Activated CD4-positive, alpha-beta T cell treated with anti-CD3 and anti-CD28 coated beads, Interleukin-2, amount 10 ng/mL, durations not matched to agents 24 days and 14 days (primary cell): Measurements from ENCODE around the gene ACSM6. TPM values are rescaled to one million over a fixed set of nuclear protein-coding genes. Genes with fewer than 3 reads are reported as not detected.

Experiments used
- DNase-seq: peaks from one replicate; pipeline ENCODE4 v3.0.0; 2022
- H3K27ac Mint-ChIP-seq: one replicate; pipeline ENCODE4 v1.8.0; 2022; ENCODE audit warnings: mild to moderate bottlenecking, mixed read lengths
- H3K27me3 Mint-ChIP-seq: one replicate; pipeline ENCODE4 v1.8.0; 2022; ENCODE audit warnings: mixed read lengths
- H3K36me3 Mint-ChIP-seq: one replicate; pipeline ENCODE4 v1.8.0; 2022; ENCODE audit warnings: low read depth, mild to moderate bottlenecking, mixed read lengths
- H3K4me1 Mint-ChIP-seq: one replicate; pipeline ENCODE4 v1.8.0; 2021; ENCODE audit warnings: mixed read lengths
- H3K4me3 Mint-ChIP-seq: one replicate; pipeline ENCODE4 v1.8.0; 2022; ENCODE audit warnings: mild to moderate bottlenecking, moderate library complexity, mixed read lengths
- H3K9me3 Mint-ChIP-seq: one replicate; pipeline ENCODE4 v1.8.0; 2021; ENCODE audit warnings: mixed read lengths
- intact Hi-C: fragments of 100-400 bp; cut with micrococcal nuclease; formaldehyde crosslinking; loops from one replicate; pipeline ENCODE4 v1.15.1; 2023
- total RNA-seq: library from RNA; stranded (reverse); gene quantifications from 2 replicates; pipeline ENCODE4 v1.2.3, GENCODE V29; 2022

The ACSM6 gene
- total RNA-seq, 1 donor from 2014 or later = not detected

GRCh38 chr10:95243318-95243617, 49.2 kb downstream of the ACSM6 start:
- Mint-ChIP-seq H3K27ac (no peak overlapping the region), H3K36me3 (peaks cover 4% of the 10 kb centered on the region), H3K27me3 (no peaks in the 10 kb centered on the region), H3K9me3 (no peaks in the 10 kb centered on the region), H3K4me3 (no peak overlapping the region), H3K4me1 (peaks cover 29% of the 10 kb centered on the region)
- peak; percentile 42 for DNase-seq
- intact Hi-C loops = loop anchor here (1.0 to 5.0 kb wide), 3 partner anchors 36 to 110 kb away; no protein-coding TSS in a partner anchor

- Mint-ChIP-seq H3K4me1 (peaks cover 29% of the 10 kb centered on the region), H3K27me3 (no peaks in the 10 kb centered on the region), H3K36me3 (peaks cover 2% of the 10 kb centered on the region), H3K9me3 (no peaks in the 10 kb centered on the region), H3K27ac (no peak overlapping the region), H3K4me3 (no peak overlapping the region)
- intact Hi-C loops = loop anchor here (2.0 to 5.0 kb wide), 2 partner anchors 37 to 47 kb away; partner anchors contain the start of gene PDLIM1
- peak; percentile 52 for DNase-seq
These were observed 50.1 kb downstream of the ACSM6 start for GRCh38 chr10:95244152-95244551.

- H3K4me3 Mint-ChIP-seq = peak overlapping the region; percentile 13
- no peaks in the 10 kb centered on the region for H3K27me3 Mint-ChIP-seq
- no peaks in the 10 kb centered on the region for H3K36me3 Mint-ChIP-seq
- no peaks in the 10 kb centered on the region for H3K9me3 Mint-ChIP-seq
- peak; percentile 67 for DNase-seq
- H3K27ac Mint-ChIP-seq = peak overlapping the region; percentile 53
- H3K4me1 Mint-ChIP-seq = peaks cover 29% of the 10 kb centered on the region
- intact Hi-C loops = loop anchor here (1.0 to 5.0 kb wide), 5 partner anchors 9 to 613 kb away; partner anchors contain the start of gene PDLIM1
These were observed 51.5 kb downstream of the ACSM6 start for GRCh38 chr10:95245425-95246055.

GRCh38 chr10:95246582-95247051, 52.6 kb downstream of the ACSM6 start:
- Mint-ChIP-seq H3K36me3 (no peaks in the 10 kb centered on the region), H3K4me1 (peaks cover 29% of the 10 kb centered on the region), H3K4me3 (no peak overlapping the region), H3K27me3 (no peaks in the 10 kb centered on the region), H3K27ac (peak overlapping the region; percentile 52), H3K9me3 (no peaks in the 10 kb centered on the region)
- intact Hi-C loops = loop anchor here (1.0 to 5.0 kb wide), 3 partner anchors 61 to 614 kb away; no protein-coding TSS in a partner anchor
- peak; percentile 90 for DNase-seq

- H3K4me3 Mint-ChIP-seq = no peak overlapping the region
- intact Hi-C loops = loop anchor here (5.0 kb wide), 2 partner anchors 60 to 615 kb away; no protein-coding TSS in a partner anchor
- no peaks in the 10 kb centered on the region for H3K9me3 Mint-ChIP-seq
- no peaks in the 10 kb centered on the region for H3K36me3 Mint-ChIP-seq
- DNase-seq = no peak
- no peak overlapping the region for H3K27ac Mint-ChIP-seq
- peaks cover 1% of the 10 kb centered on the region for H3K27me3 Mint-ChIP-seq
- H3K4me1 Mint-ChIP-seq = peaks cover 29% of the 10 kb centered on the region
These were observed 53.3 kb downstream of the ACSM6 start for GRCh38 chr10:95247200-95247880.

- H3K4me3 Mint-ChIP-seq = no peak overlapping the region
- H3K36me3 Mint-ChIP-seq = no peaks in the 10 kb centered on the region
- no peak overlapping the region for H3K27ac Mint-ChIP-seq
- no peaks in the 10 kb centered on the region for H3K9me3 Mint-ChIP-seq
- no peak for DNase-seq
- peaks cover 8% of the 10 kb centered on the region for H3K27me3 Mint-ChIP-seq
- intact Hi-C loops = loop anchor here (5.0 kb wide), 2 partner anchors 59 to 616 kb away; no protein-coding TSS in a partner anchor
- H3K4me1 Mint-ChIP-seq = peaks cover 29% of the 10 kb centered on the region
These were observed 54.0 kb downstream of the ACSM6 start for GRCh38 chr10:95247881-95248583.

GRCh38 chr10:95248989-95249388, 55.0 kb downstream of the ACSM6 start:
- intact Hi-C loops = loop anchor here (5.0 kb wide), 2 partner anchors 58 to 617 kb away; no protein-coding TSS in a partner anchor
- H3K27me3 Mint-ChIP-seq = peaks cover 12% of the 10 kb centered on the region
- H3K4me1 Mint-ChIP-seq = peaks cover 27% of the 10 kb centered on the region
- no peaks in the 10 kb centered on the region for H3K36me3 Mint-ChIP-seq
- no peak for DNase-seq
- H3K4me3 Mint-ChIP-seq = no peak overlapping the region
- H3K27ac Mint-ChIP-seq = no peak overlapping the region
- no peaks in the 10 kb centered on the region for H3K9me3 Mint-ChIP-seq

GRCh38 chr10:95249467-95249866, 55.4 kb downstream of the ACSM6 start:
- Mint-ChIP-seq H3K4me1 (peaks cover 24% of the 10 kb centered on the region), H3K36me3 (no peaks in the 10 kb centered on the region), H3K9me3 (no peaks in the 10 kb centered on the region), H3K27ac (no peak overlapping the region), H3K27me3 (peaks cover 12% of the 10 kb centered on the region), H3K4me3 (no peak overlapping the region)
- intact Hi-C loops = loop anchor here (5.0 kb wide), 2 partner anchors 58 to 617 kb away; no protein-coding TSS in a partner anchor
- no peak for DNase-seq

GRCh38 chr10:95250856-95251255, 56.8 kb downstream of the ACSM6 start:
- no peaks in the 10 kb centered on the region for H3K36me3 Mint-ChIP-seq
- intact Hi-C loops = no loop called here
- peaks cover 3% of the 10 kb centered on the region for H3K9me3 Mint-ChIP-seq
- no peak for DNase-seq
- no peak overlapping the region for H3K4me3 Mint-ChIP-seq
- H3K27ac Mint-ChIP-seq = no peak overlapping the region
- peaks cover 13% of the 10 kb centered on the region for H3K4me1 Mint-ChIP-seq
- H3K27me3 Mint-ChIP-seq = peaks cover 13% of the 10 kb centered on the region

GRCh38 chr10:95253007-95253406, 59.0 kb downstream of the ACSM6 start:
- intact Hi-C loops = no loop called here
- Mint-ChIP-seq H3K27me3 (peaks cover 15% of the 10 kb centered on the region), H3K36me3 (peaks cover 6% of the 10 kb centered on the region), H3K4me1 (peaks cover 2% of the 10 kb centered on the region), H3K9me3 (peaks cover 4% of the 10 kb centered on the region), H3K4me3 (no peak overlapping the region), H3K27ac (no peak overlapping the region)
- no peak for DNase-seq

GRCh38 chr10:95253686-95254085, 59.6 kb downstream of the ACSM6 start:
- intact Hi-C loops = no loop called here
- peaks cover 17% of the 10 kb centered on the region for H3K27me3 Mint-ChIP-seq
- peaks cover 2% of the 10 kb centered on the region for H3K4me1 Mint-ChIP-seq
- peaks cover 4% of the 10 kb centered on the region for H3K9me3 Mint-ChIP-seq
- DNase-seq = no peak
- no peak overlapping the region for H3K27ac Mint-ChIP-seq
- H3K4me3 Mint-ChIP-seq = no peak overlapping the region
- peaks cover 6% of the 10 kb centered on the region for H3K36me3 Mint-ChIP-seq

- Mint-ChIP-seq H3K4me3 (no peak overlapping the region), H3K27me3 (peaks cover 17% of the 10 kb centered on the region), H3K36me3 (peaks cover 6% of the 10 kb centered on the region), H3K27ac (no peak overlapping the region), H3K9me3 (peaks cover 4% of the 10 kb centered on the region), H3K4me1 (peaks cover 2% of the 10 kb centered on the region)
- DNase-seq = no peak
- intact Hi-C loops = no loop called here
These were observed 60.6 kb downstream of the ACSM6 start for GRCh38 chr10:95254629-95255028.

- Mint-ChIP-seq H3K27me3 (peaks cover 17% of the 10 kb centered on the region), H3K9me3 (peaks cover 4% of the 10 kb centered on the region), H3K36me3 (peaks cover 6% of the 10 kb centered on the region), H3K4me3 (no peak overlapping the region), H3K27ac (no peak overlapping the region), H3K4me1 (peaks cover 2% of the 10 kb centered on the region)
- intact Hi-C loops = no loop called here
- no peak for DNase-seq
These were observed 62.2 kb downstream of the ACSM6 start for GRCh38 chr10:95256268-95256667.

- DNase-seq = no peak
- Mint-ChIP-seq H3K9me3 (peaks cover 4% of the 10 kb centered on the region), H3K4me3 (no peak overlapping the region), H3K27ac (no peak overlapping the region), H3K4me1 (peaks cover 2% of the 10 kb centered on the region), H3K27me3 (peaks cover 11% of the 10 kb centered on the region), H3K36me3 (peaks cover 6% of the 10 kb centered on the region)
- intact Hi-C loops = no loop called here
These were observed 63.8 kb downstream of the ACSM6 start for GRCh38 chr10:95257849-95258248.
